HepG2 (cell line): ENCODE results near the gene MAPK12.
A peak's percentile ranks its signal among the peaks of the same experiment; 100 is the strongest.

Experiments
- HDAC6 ChIP-seq: fragments of 200-600 bp; sonication (generic); IDR thresholded peaks from 2 replicates; pipeline ENCODE4 v1.7.0; 2017; ENCODE audit warnings: mild to moderate bottlenecking, antibody characterized with exemption, low read length, low read depth
- NCOA2 ChIP-seq: sonication (generic); formaldehyde crosslinking; IDR thresholded peaks from 2 replicates; pipeline ENCODE4 v1.8.0; 2022; ENCODE audit warnings: inconsistent platforms
- NFYB ChIP-seq: sonication (generic); formaldehyde crosslinking; IDR thresholded peaks from 2 replicates; pipeline ENCODE4 v1.4.0; 2020; ENCODE audit warnings: missing genetic modification reagents
- POLR2A ChIP-seq, 2 experiments: IDR thresholded peaks; 2 replicates each; pipeline ENCODE4 v1.6.1; 2011; ENCODE audit warnings: low read depth in 2 of 2, low read length in 2 of 2, mild to moderate bottlenecking in 1 of 2, moderate library complexity in 1 of 2; ENCODE audit not compliant: insufficient read depth in 1 of 2
- TAF1 ChIP-seq: sonication (generic); formaldehyde crosslinking; IDR thresholded peaks from 2 replicates; pipeline ENCODE4 v1.4.0; 2020; ENCODE audit warnings: missing genetic modification reagents
- YY1 ChIP-seq: IDR thresholded peaks from 2 replicates; pipeline ENCODE4 v1.6.1; 2011; ENCODE audit warnings: low read length, low read depth, moderate library complexity, mild to moderate bottlenecking; ENCODE audit not compliant: insufficient read depth, insufficient replicate concordance
- ZNF33B ChIP-seq: sonication (generic); formaldehyde crosslinking; IDR thresholded peaks from 2 replicates; pipeline ENCODE4 v1.5.1; 2020; ENCODE audit warnings: mild to moderate bottlenecking, missing genetic modification reagents
- TF ChIP-seq, protein P1 (sequence below): sonication (generic); formaldehyde crosslinking; IDR thresholded peaks from 2 replicates; pipeline ENCODE4 v1.4.0; 2020; ENCODE audit warnings: low read depth, mild to moderate bottlenecking, missing genetic modification reagents

DNA sequence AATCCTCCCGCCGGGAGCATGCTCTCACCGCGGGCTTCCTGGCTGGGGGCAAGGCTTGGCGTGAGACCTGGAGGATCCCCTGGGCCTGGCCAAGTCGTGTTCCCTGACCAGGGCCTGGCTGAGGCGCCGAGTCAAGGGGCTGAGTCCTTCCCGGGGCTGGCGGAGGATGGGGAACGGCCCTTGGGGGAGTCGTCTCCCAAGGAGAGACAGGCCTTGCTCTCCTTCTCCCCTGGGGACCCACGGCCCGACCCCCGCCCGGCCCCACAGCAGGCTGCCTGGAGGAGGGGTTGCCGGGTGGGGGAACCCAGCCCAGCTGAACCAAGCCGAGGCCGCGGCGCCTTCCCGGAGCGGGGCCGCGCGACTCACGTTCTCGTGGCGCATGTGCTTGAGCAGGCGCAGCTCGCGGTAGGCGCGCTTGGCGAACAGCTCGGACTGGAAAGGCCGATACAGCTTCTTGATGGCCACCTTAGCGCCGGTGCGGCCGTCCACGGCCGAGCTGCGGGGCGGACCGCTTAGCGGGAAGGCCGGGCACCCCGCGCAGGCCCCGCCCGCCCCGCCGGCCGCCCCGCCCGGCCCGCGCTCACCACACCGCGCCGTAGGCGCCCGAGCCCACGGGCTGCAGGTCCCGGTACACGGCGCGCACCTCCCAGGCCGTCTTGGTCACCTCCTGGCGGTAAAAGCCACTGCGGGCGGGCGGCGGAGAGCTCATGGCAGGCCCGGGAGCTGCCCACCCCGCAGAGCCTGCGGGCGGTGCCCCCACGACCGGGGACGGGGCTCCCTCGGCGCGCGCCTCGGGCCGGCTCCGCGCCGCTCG is 475 bp downstream of the MAPK12 start:
- TF ChIP-seq HDAC6 (no peak), NCOA2 (CRISPR knock-in tag) (no peak), TAF1 (peak; percentile 29; the same call in 1 of the 2 replicates), ZNF33B (CRISPR knock-in tag) (0 out of 2 replicates have a peak, but pooled peaks have one; percentile 81), YY1 (no peak), NFYB (CRISPR knock-in tag) (no peak), POLR2A (IDR thresholded peaks at IDR 0.05; ENCODE audit: insufficient read depth in 1 of 2, low read depth in 2 of 2, low read length in 2 of 2) (no peak)
- TF ChIP-seq, protein P1, sequence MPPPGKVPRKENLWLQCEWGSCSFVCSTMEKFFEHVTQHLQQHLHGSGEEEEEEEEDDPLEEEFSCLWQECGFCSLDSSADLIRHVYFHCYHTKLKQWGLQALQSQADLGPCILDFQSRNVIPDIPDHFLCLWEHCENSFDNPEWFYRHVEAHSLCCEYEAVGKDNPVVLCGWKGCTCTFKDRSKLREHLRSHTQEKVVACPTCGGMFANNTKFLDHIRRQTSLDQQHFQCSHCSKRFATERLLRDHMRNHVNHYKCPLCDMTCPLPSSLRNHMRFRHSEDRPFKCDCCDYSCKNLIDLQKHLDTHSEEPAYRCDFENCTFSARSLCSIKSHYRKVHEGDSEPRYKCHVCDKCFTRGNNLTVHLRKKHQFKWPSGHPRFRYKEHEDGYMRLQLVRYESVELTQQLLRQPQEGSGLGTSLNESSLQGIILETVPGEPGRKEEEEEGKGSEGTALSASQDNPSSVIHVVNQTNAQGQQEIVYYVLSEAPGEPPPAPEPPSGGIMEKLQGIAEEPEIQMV (CRISPR knock-in tag), result no peak
